B cell (primary cell): ENCODE data around the gene VLDLR. TPM values are rescaled to one million over a fixed set of nuclear protein-coding genes. Genes with fewer than 3 reads are reported as not detected.

Experiments
- ATAC-seq: fragments of 200-7000 bp; cut with Tn5 transposase; one replicate; pipeline ENCODE4 v1.10.0; 2021; ENCODE audit warnings: low read depth, mild to moderate bottlenecking, moderate number of reproducible peaks, moderate library complexity
- CTCF ChIA-PET: fragments of 350-600 bp; sonication (Branson Sonifier 250); formaldehyde crosslinking; loops from one replicate; lab custom pipeline; 2021; ENCODE audit warnings: antibody characterized with exemption, inconsistent platforms; lab: Charles Lee
- POLR2A ChIA-PET: fragments of 350-600 bp; sonication (Branson Sonifier 250); formaldehyde crosslinking; loops from one replicate; lab custom pipeline; 2021; ENCODE audit warnings: antibody characterized with exemption; lab: Charles Lee
- DNase-seq: peaks from one replicate; pipeline ENCODE4 v3.0.0; 2013
- H2AFZ ChIP-seq: 2 replicates; pipeline ENCODE4 v1.6.1; 2012; ENCODE audit warnings: mild to moderate bottlenecking, low read depth, low read length; ENCODE audit not compliant: insufficient read depth, poor library complexity, severe bottlenecking
- H3K27ac ChIP-seq, 2 donors: 1 replicate in 1 of 2; 2 replicates in 1 of 2; pipeline ENCODE4 v1.5.1; 2012 to 2013; ENCODE audit warnings: low read length in 2 of 2, mild to moderate bottlenecking in 2 of 2, moderate library complexity in 1 of 2
- H3K27me3 ChIP-seq, 4 experiments: fragments of 200-600 bp in 1 of 4; sonication (generic) in 1 of 4; replicated peaks in 1 of 4; 1 replicate in 2 of 4; 2 replicates in 2 of 4; pipeline versions ENCODE4 v1.6.1 to v1.7.0; 2013 to 2016; ENCODE audit warnings: low read length in 3 of 4, mild to moderate bottlenecking in 2 of 4, mixed read lengths in 1 of 4, moderate library complexity in 1 of 4; ENCODE audit not compliant: insufficient read depth in 4 of 4, control insufficient read depth in 3 of 4; ENCODE audit errors: control extremely low read depth in 1 of 4
- H3K36me3 ChIP-seq, 2 experiments: replicated peaks in 1 of 2; 1 replicate in 1 of 2; 2 replicates in 1 of 2; pipeline versions ENCODE4 v1.6.1 to v1.7.1; 2013; ENCODE audit warnings: low read length in 1 of 2; ENCODE audit not compliant: insufficient read depth in 2 of 2, control insufficient read depth in 1 of 2; ENCODE audit errors: control extremely low read depth in 1 of 2, extremely low read depth in 1 of 2
- H3K4me1 ChIP-seq, 2 donors: fragments of 200-600 bp in 1 of 2; sonication (generic) in 1 of 2; 1 replicate in 1 of 2; 2 replicates in 1 of 2; pipeline versions ENCODE4 v1.5.1 to v1.6.1; 2013 to 2017; ENCODE audit warnings: low read length in 2 of 2; ENCODE audit not compliant: control insufficient read depth in 2 of 2, insufficient read depth in 2 of 2
- H3K4me2 ChIP-seq: replicated peaks from 2 replicates; pipeline ENCODE3; 2012; ENCODE audit warnings: mild to moderate bottlenecking, low read depth, low read length; ENCODE audit not compliant: poor library complexity, severe bottlenecking
- H3K4me3 ChIP-seq, 5 experiments: fragments of 200-600 bp in 1 of 5; sonication (generic) in 1 of 5; 1 replicate in 3 of 5; 2 replicates in 2 of 5; pipeline versions ENCODE4 v1.5.1 to v1.7.0; 2011 to 2016; ENCODE audit warnings: low read length in 4 of 5, mild to moderate bottlenecking in 4 of 5, low read depth in 2 of 5, control low read depth in 1 of 5, moderate library complexity in 1 of 5; ENCODE audit not compliant: insufficient read depth in 1 of 5; ENCODE audit errors: control extremely low read depth in 1 of 5, extremely low read depth in 1 of 5
- H3K79me2 ChIP-seq: fragments of 200-600 bp; sonication (generic); one replicate; pipeline ENCODE4 v1.6.0; 2016; ENCODE audit warnings: low read length; ENCODE audit not compliant: control insufficient read depth, insufficient read depth
- H3K9ac ChIP-seq: fragments of 200-600 bp; sonication (generic); 2 replicates; pipeline ENCODE4 v1.6.1; 2017; ENCODE audit warnings: mild to moderate bottlenecking, low read length, moderate library complexity
- H3K9me3 ChIP-seq, 3 donors: one replicate each; pipeline versions ENCODE4 v1.6.1 to v1.7.1; 2013; ENCODE audit warnings: low read length in 2 of 3; ENCODE audit not compliant: control insufficient read depth in 2 of 3, insufficient read depth in 1 of 3; ENCODE audit errors: control extremely low read depth in 1 of 3
- H4K20me1 ChIP-seq: 2 replicates; pipeline ENCODE4 v1.6.0; 2012; ENCODE audit warnings: mild to moderate bottlenecking, low read length; ENCODE audit not compliant: insufficient read depth, control insufficient read depth, poor library complexity, severe bottlenecking
- H3K27ac Mint-ChIP-seq: one replicate; pipeline ENCODE4 v1.8.0; 2021; ENCODE audit warnings: mixed read lengths
- H3K27me3 Mint-ChIP-seq: one replicate; pipeline ENCODE4 v1.8.0; 2021; ENCODE audit warnings: mixed read lengths
- H3K4me1 Mint-ChIP-seq: one replicate; pipeline ENCODE4 v1.8.0; 2021; ENCODE audit warnings: mixed read lengths
- H3K4me3 Mint-ChIP-seq: one replicate; pipeline ENCODE4 v1.8.0; 2021; ENCODE audit warnings: mixed read lengths
- H3K9me3 Mint-ChIP-seq: one replicate; pipeline ENCODE4 v1.8.0; 2022; ENCODE audit warnings: mixed read lengths; ENCODE audit not compliant: insufficient read depth
- EZH2 ChIP-seq: IDR thresholded peaks from 2 replicates; pipeline ENCODE4 v1.6.1; 2012; ENCODE audit warnings: borderline replicate concordance, low read depth, mild to moderate bottlenecking, moderate library complexity, low read length; ENCODE audit not compliant: insufficient read depth, poor library complexity, severe bottlenecking
- WGBS: methylation state at CpG from one replicate; pipeline ENCODE4 v1.1.5; 2013; ENCODE audit warnings: missing lambda C conversion rate; ENCODE audit not compliant: insufficient coverage; 5-methylcytosine and 5-hydroxymethylcytosine counted together
- intact Hi-C: fragments of 100-400 bp; cut with micrococcal nuclease; formaldehyde crosslinking; loops from one replicate; pipeline ENCODE4 v1.10.0; 2022
- polyA plus RNA-seq: library from polyadenylated mRNA; depleted of rRNA; stranded (reverse); fragments of >200 nt; gene quantifications from 2 replicates; pipeline ENCODE4 v1.2.3, GENCODE V29; 2012
- total RNA-seq, 2 donors: library from RNA; stranded (reverse); fragments of 120-200 nt in 1 of 2; gene quantifications; 1 replicate in 1 of 2; 2 replicates in 1 of 2; pipeline versions ENCODE4 v1.2.3 to v1.2.4, GENCODE V29; 2013 to 2022
- TF ChIP-seq, protein P1 (sequence below): fragments of 200-600 bp; IDR thresholded peaks from one replicate; pipeline ENCODE4 v1.8.0; 2022; ENCODE audit warnings: antibody characterized with exemption, mild to moderate bottlenecking

The VLDLR gene
- total and polyA plus RNA-seq, 2 donors (not counting 1 experiment from before 2014, with no cell fraction given) = 0.03 TPM; not detected in 1

- 97% methylated on average over 7 of the region's 7 CpGs for WGBS
- H3K4me1 ChIP-seq = no peaks in the 10 kb centered on the region
- no peak overlapping the region for H3K27ac ChIP-seq
- intact Hi-C loops = no loop called here
- CTCF ChIA-PET = no interaction called here
- no peak overlapping the region for H3K4me2 ChIP-seq
- Mint-ChIP-seq H3K4me3 (no peak overlapping the region), H3K27me3 (peaks cover 55% of the 10 kb centered on the region), H3K27ac (no peak overlapping the region), H3K4me1 (no peaks in the 10 kb centered on the region), H3K9me3 (peaks cover 2% of the 10 kb centered on the region)
- POLR2A ChIA-PET = no interaction called here
- peaks cover 0 to 23% (median 5%) of the 10 kb centered on the region in 4 experiments for H3K27me3 ChIP-seq
- ATAC-seq (no peak), DNase-seq (no peak)
- no peaks in the 10 kb centered on the region for H3K9me3 ChIP-seq
- H3K9ac ChIP-seq = no peak overlapping the region
- no peak overlapping the region for H2AFZ ChIP-seq
- no peak for TF ChIP-seq EZH2
- TF ChIP-seq, protein P1, sequence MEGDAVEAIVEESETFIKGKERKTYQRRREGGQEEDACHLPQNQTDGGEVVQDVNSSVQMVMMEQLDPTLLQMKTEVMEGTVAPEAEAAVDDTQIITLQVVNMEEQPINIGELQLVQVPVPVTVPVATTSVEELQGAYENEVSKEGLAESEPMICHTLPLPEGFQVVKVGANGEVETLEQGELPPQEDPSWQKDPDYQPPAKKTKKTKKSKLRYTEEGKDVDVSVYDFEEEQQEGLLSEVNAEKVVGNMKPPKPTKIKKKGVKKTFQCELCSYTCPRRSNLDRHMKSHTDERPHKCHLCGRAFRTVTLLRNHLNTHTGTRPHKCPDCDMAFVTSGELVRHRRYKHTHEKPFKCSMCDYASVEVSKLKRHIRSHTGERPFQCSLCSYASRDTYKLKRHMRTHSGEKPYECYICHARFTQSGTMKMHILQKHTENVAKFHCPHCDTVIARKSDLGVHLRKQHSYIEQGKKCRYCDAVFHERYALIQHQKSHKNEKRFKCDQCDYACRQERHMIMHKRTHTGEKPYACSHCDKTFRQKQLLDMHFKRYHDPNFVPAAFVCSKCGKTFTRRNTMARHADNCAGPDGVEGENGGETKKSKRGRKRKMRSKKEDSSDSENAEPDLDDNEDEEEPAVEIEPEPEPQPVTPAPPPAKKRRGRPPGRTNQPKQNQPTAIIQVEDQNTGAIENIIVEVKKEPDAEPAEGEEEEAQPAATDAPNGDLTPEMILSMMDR = no peak
- no peak overlapping the region for H3K4me3 ChIP-seq
- no peaks in the 10 kb centered on the region for H3K36me3 ChIP-seq
- no peaks in the 10 kb centered on the region for H3K79me2 ChIP-seq
- H4K20me1 ChIP-seq = no peaks in the 10 kb centered on the region
These were observed 6.1 kb upstream of the VLDLR start for GRCh38 chr9:2615497-2615896.

DNA sequence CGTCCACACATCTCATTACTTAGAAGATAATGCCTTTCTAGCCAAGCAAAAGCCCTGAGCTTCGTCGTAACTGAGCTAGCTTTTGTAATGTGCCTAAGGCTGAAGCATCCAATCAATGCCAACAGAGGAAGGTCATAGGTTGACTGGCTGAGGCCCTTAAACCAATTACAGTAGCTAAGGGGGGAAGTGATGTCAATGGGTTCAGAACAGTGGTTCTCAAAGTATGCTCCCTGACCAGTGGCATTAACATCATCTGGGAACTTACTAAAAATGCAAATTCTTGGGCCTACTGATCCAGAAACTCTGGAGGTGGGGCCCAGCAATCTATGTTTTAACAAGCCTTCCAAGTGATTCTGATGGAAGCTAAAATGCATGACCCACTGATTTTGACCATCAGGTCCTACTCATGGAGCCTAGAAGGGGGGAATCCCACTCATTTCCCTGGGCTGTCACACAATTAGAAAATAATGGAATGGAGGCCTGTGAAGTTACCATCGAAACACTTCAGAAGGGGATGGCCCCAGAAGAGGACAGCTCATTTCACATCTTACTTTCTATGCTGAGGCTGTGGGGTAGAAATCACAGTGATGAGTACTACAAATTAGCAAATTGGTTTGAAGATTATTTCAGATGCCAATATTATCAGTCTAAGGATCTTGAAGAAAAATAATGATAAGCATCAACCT is 4.8 kb upstream of the VLDLR start:
- no peak overlapping the region for H3K4me3 Mint-ChIP-seq
- CTCF ChIA-PET = no interaction called here
- Histone ChIP-seq H3K4me2 (no peak overlapping the region), H3K27me3 (peaks cover 0 to 29% (median 6%) of the 10 kb centered on the region in 4 experiments), H3K9me3 (no peaks in the 10 kb centered on the region), H2AFZ (no peak overlapping the region), H3K79me2 (no peaks in the 10 kb centered on the region), H3K27ac (no peak overlapping the region), H3K36me3 (no peaks in the 10 kb centered on the region), H4K20me1 (no peaks in the 10 kb centered on the region), H3K4me3 (no peak overlapping the region), H3K4me1 (peaks cover 5 to 6% of the 10 kb centered on the region in 2 donors), H3K9ac (no peak overlapping the region)
- intact Hi-C loops = no loop called here
- ATAC-seq = no peak
- peaks cover 62% of the 10 kb centered on the region for H3K27me3 Mint-ChIP-seq
- peaks cover 7% of the 10 kb centered on the region for H3K4me1 Mint-ChIP-seq
- no peak for TF ChIP-seq EZH2
- TF ChIP-seq, protein P1 = no peak
- POLR2A ChIA-PET = no interaction called here
- WGBS = no CpG with 5 or more reads among the region's 4 CpGs
- DNase-seq = no peak
- H3K9me3 Mint-ChIP-seq = peaks cover 2% of the 10 kb centered on the region
- no peak overlapping the region for H3K27ac Mint-ChIP-seq
